CD4-positive, alpha-beta T cell (primary cell): ENCODE results near the gene SERPINA4. TPM values are rescaled to one million over a fixed set of nuclear protein-coding genes. Genes with fewer than 3 reads are reported as not detected.

ENCODE experiments used
- ATAC-seq: fragments of 200-7000 bp; cut with Tn5 transposase; one replicate; pipeline ENCODE4 v1.10.0; 2022; ENCODE audit warnings: mild to moderate bottlenecking; ENCODE audit not compliant: poor library complexity
- CTCF ChIA-PET: fragments of 350-600 bp; sonication (Branson Sonifier 250); formaldehyde crosslinking; loops from one replicate; lab custom pipeline; 2021; ENCODE audit warnings: antibody characterized with exemption, inconsistent platforms; lab: Charles Lee
- POLR2A ChIA-PET: fragments of 350-600 bp; sonication (Branson Sonifier 250); formaldehyde crosslinking; loops from one replicate; lab custom pipeline; 2021; ENCODE audit warnings: antibody characterized with exemption, inconsistent platforms; lab: Charles Lee
- DNase-seq, 14 experiments: peaks; one replicate each; pipeline ENCODE4 v3.0.0-alpha.2; 2013 to 2020; ENCODE audit warnings: mixed read lengths in 2 of 14
- H3K27ac ChIP-seq, 2 donors: one replicate each; pipeline versions ENCODE4 v1.5.1 to v1.7.0; 2013; ENCODE audit warnings: low read length in 2 of 2, low read depth in 1 of 2, mild to moderate bottlenecking in 1 of 2
- H3K27me3 ChIP-seq, 2 experiments: 1 replicate in 1 of 2; 2 replicates in 1 of 2; pipeline versions ENCODE4 v1.6.1 to v1.7.0; 2013; ENCODE audit warnings: low read length in 2 of 2, control low read depth in 1 of 2, mild to moderate bottlenecking in 1 of 2, moderate library complexity in 1 of 2; ENCODE audit not compliant: insufficient read depth in 2 of 2, control insufficient read depth in 1 of 2
- H3K36me3 ChIP-seq: one replicate; pipeline ENCODE4 v1.6.1; 2013; ENCODE audit warnings: low read length, control low read depth; ENCODE audit not compliant: insufficient read depth
- H3K4me1 ChIP-seq: one replicate; pipeline ENCODE4 v1.6.1; 2013; ENCODE audit warnings: low read length, control low read depth; ENCODE audit not compliant: insufficient read depth
- H3K4me3 ChIP-seq: one replicate; pipeline ENCODE4 v1.5.1; 2013; ENCODE audit warnings: mild to moderate bottlenecking, low read length, moderate library complexity
- H3K9me3 ChIP-seq, 2 experiments: 1 replicate in 1 of 2; 2 replicates in 1 of 2; pipeline versions ENCODE4 v1.6.1 to v1.7.0; 2013; ENCODE audit warnings: low read length in 2 of 2, mild to moderate bottlenecking in 2 of 2, control low read depth in 1 of 2, moderate library complexity in 1 of 2; ENCODE audit not compliant: control insufficient read depth in 1 of 2, insufficient read depth in 1 of 2
- H3K27ac Mint-ChIP-seq: one replicate; pipeline ENCODE4 v1.8.0; 2020; ENCODE audit warnings: mixed read lengths
- H3K27me3 Mint-ChIP-seq: one replicate; pipeline ENCODE4 v1.8.0; 2021; ENCODE audit warnings: mixed read lengths
- H3K36me3 Mint-ChIP-seq: one replicate; pipeline ENCODE4 v1.8.0; 2021; ENCODE audit warnings: low read depth, mixed read lengths
- H3K4me1 Mint-ChIP-seq: one replicate; pipeline ENCODE4 v1.8.0; 2021; ENCODE audit warnings: low read depth, mixed read lengths
- H3K4me3 Mint-ChIP-seq: one replicate; pipeline ENCODE4 v1.8.0; 2020; ENCODE audit warnings: mild to moderate bottlenecking, mixed read lengths
- H3K9me3 Mint-ChIP-seq: one replicate; pipeline ENCODE4 v1.8.0; 2020; ENCODE audit warnings: mixed read lengths
- intact Hi-C, 2 experiments: fragments of 100-400 bp; cut with DNase I in 1 of 2; cut with micrococcal nuclease in 1 of 2; formaldehyde crosslinking; loops; one replicate each; pipeline versions ENCODE4 v1.15.1 to v1.9.0; 2023 to 2025; cut with DNase I, micrococcal nuclease
- total RNA-seq, 174 experiments: library from RNA in 2 of 174; stranded (reverse) in 2 of 174; gene quantifications; one replicate each; pipeline ENCODE4 v1.2.3 and lab custom pipeline; 2021 to 2026
- TF ChIP-seq, protein P1 (sequence below): fragments of 200-600 bp; IDR thresholded peaks from one replicate; pipeline ENCODE4 v1.8.0; 2022; ENCODE audit warnings: antibody characterized with exemption, mild to moderate bottlenecking

Gene SERPINA4
- total RNA-seq, 2 experiments from 2014 or later, result not detected

DNA sequence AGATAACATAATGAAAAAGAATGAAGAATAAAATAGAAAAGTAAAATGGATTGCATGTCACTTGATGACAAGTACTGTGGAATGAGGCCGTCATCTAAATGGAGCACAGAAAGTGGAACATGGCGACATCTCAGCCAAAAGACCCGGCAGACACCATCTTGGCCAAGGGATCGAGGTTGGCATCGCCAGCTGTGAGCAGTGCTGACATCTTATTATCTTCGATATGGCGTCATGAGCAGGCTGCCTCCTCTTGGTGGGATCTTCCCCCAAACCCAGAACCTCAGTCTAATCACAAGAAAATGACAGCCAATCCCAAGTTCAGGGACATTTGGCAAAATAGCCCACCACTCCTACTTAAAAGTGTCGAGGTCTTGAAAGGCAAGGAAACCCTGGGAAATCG, 35.1 kb downstream of the SERPINA4 start:
- no peak for ATAC-seq
- H3K4me3 Mint-ChIP-seq, result no peak overlapping the region
- DNase-seq, result no peak
- H3K9me3 Mint-ChIP-seq, result no peaks in the 10 kb centered on the region
- no peaks in the 10 kb centered on the region for H3K4me1 ChIP-seq
- H3K27me3 ChIP-seq, result no peaks in the 10 kb centered on the region
- H3K27me3 Mint-ChIP-seq, result peaks cover 42% of the 10 kb centered on the region
- POLR2A ChIA-PET, result no interaction called here
- TF ChIP-seq, protein P1, sequence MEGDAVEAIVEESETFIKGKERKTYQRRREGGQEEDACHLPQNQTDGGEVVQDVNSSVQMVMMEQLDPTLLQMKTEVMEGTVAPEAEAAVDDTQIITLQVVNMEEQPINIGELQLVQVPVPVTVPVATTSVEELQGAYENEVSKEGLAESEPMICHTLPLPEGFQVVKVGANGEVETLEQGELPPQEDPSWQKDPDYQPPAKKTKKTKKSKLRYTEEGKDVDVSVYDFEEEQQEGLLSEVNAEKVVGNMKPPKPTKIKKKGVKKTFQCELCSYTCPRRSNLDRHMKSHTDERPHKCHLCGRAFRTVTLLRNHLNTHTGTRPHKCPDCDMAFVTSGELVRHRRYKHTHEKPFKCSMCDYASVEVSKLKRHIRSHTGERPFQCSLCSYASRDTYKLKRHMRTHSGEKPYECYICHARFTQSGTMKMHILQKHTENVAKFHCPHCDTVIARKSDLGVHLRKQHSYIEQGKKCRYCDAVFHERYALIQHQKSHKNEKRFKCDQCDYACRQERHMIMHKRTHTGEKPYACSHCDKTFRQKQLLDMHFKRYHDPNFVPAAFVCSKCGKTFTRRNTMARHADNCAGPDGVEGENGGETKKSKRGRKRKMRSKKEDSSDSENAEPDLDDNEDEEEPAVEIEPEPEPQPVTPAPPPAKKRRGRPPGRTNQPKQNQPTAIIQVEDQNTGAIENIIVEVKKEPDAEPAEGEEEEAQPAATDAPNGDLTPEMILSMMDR, result no peak
- no peaks in the 10 kb centered on the region for H3K36me3 Mint-ChIP-seq
- intact Hi-C loops, result no loop called here
- no peak overlapping the region for H3K27ac Mint-ChIP-seq
- CTCF ChIA-PET, result no interaction called here
- H3K9me3 ChIP-seq, result peaks cover 0 to 5% of the 10 kb centered on the region in 2 experiments
- no peaks in the 10 kb centered on the region for H3K36me3 ChIP-seq
- H3K4me1 Mint-ChIP-seq, result no peaks in the 10 kb centered on the region
- no peak overlapping the region for H3K4me3 ChIP-seq
- no peak overlapping the region for H3K27ac ChIP-seq

DNA sequence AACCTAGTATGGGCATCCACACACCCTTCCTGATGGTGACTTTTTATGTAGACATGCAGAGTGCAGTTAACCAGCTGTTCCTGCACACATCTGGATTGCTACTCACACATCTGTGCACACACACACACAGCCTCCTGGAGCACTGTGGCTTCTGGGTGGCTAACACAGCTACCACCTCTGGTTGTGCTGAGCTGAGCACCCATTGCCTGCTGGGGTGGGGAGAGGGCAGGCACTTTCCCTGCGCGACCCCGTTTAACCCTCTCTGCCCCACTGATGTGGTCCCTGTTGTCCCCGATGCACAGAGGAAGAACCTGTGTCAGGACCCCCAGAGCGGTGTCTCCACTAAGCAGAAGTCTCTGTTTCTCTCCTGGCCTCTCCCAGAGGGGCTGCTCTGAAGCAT, 36.5 kb downstream of the SERPINA4 start:
- no peaks in the 10 kb centered on the region for H3K36me3 Mint-ChIP-seq
- H3K4me3 Mint-ChIP-seq, result no peak overlapping the region
- no peaks in the 10 kb centered on the region for H3K9me3 Mint-ChIP-seq
- Histone ChIP-seq H3K4me3 (no peak overlapping the region), H3K36me3 (no peaks in the 10 kb centered on the region), H3K27me3 (no peaks in the 10 kb centered on the region), H3K4me1 (no peaks in the 10 kb centered on the region), H3K27ac (no peak overlapping the region), H3K9me3 (peaks cover 0 to 5% of the 10 kb centered on the region in 2 experiments)
- DNase-seq (no peak), ATAC-seq (no peak)
- peaks cover 42% of the 10 kb centered on the region for H3K27me3 Mint-ChIP-seq
- POLR2A ChIA-PET, result no interaction called here
- TF ChIP-seq, protein P1, result no peak
- H3K27ac Mint-ChIP-seq, result no peak overlapping the region
- no peaks in the 10 kb centered on the region for H3K4me1 Mint-ChIP-seq
- intact Hi-C loops, result no loop called here
- CTCF ChIA-PET, result no interaction called here

DNA sequence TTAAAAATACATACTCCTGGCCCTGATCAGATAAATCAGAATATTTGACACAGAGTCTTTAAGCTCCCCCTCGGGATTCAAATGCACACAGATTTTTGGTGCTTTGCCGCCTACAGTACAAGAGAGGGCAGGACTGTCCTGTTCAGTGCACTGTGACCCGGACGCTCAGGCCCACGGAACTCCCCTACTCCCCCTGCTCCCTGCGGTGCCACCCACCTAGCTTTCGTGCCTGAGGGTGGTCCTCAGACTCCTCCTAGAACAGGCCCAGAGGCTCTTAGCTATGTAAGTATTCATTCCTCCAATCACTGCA, 37.2 kb downstream of the SERPINA4 start:
- Mint-ChIP-seq H3K4me3 (no peak overlapping the region), H3K27ac (no peak overlapping the region), H3K9me3 (no peaks in the 10 kb centered on the region), H3K36me3 (no peaks in the 10 kb centered on the region), H3K4me1 (no peaks in the 10 kb centered on the region), H3K27me3 (peaks cover 42% of the 10 kb centered on the region)
- H3K4me3 ChIP-seq, result no peak overlapping the region
- peaks cover 0 to 5% of the 10 kb centered on the region in 2 experiments for H3K9me3 ChIP-seq
- POLR2A ChIA-PET, result no interaction called here
- no peaks in the 10 kb centered on the region for H3K36me3 ChIP-seq
- no peaks in the 10 kb centered on the region for H3K27me3 ChIP-seq
- TF ChIP-seq, protein P1, result no peak
- no peaks in the 10 kb centered on the region for H3K4me1 ChIP-seq
- intact Hi-C loops, result no loop called here
- CTCF ChIA-PET, result interaction anchor here (0.6 kb wide), 1 partner anchor 11 kb away, joined by 5 read pairs; no protein-coding TSS in a partner anchor
- H3K27ac ChIP-seq, result no peak overlapping the region
- DNase-seq (no peak), ATAC-seq (no peak)
